ENCODE results near the gene ADAM23.

DNA sequence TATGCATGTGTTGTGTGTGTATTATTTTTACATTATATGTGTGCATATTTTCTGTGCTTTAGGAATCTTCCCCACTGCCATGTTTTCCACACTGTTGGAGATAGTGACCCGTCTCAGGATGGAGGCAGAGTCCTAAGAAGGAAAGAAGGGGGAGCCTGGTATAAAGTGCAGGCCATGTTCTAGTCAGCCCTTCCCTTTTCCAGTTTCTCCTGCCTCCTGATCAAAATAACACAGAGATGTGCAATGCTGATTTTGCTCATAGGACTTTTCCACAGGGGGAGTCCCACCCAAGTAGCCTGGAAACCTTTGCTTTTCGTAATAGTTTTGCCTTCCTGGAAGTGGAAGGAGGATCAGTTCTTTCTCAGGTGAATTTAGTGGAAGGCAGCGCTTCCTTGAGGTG, 126.1 kb downstream of the ADAM23 start:
- TF ChIP-seq, protein P1, sequence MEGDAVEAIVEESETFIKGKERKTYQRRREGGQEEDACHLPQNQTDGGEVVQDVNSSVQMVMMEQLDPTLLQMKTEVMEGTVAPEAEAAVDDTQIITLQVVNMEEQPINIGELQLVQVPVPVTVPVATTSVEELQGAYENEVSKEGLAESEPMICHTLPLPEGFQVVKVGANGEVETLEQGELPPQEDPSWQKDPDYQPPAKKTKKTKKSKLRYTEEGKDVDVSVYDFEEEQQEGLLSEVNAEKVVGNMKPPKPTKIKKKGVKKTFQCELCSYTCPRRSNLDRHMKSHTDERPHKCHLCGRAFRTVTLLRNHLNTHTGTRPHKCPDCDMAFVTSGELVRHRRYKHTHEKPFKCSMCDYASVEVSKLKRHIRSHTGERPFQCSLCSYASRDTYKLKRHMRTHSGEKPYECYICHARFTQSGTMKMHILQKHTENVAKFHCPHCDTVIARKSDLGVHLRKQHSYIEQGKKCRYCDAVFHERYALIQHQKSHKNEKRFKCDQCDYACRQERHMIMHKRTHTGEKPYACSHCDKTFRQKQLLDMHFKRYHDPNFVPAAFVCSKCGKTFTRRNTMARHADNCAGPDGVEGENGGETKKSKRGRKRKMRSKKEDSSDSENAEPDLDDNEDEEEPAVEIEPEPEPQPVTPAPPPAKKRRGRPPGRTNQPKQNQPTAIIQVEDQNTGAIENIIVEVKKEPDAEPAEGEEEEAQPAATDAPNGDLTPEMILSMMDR (conservative IDR thresholded peaks at IDR 0.05) = no peak
- TF ChIP-seq ZFX (IDR thresholded peaks at IDR 0.05) = no peak
